LNCAP (cell line): ENCODE measurements around the gene ARHGEF39.

Experiments used
- TF ChIP-seq, protein P1 (sequence below): fragments of 450-650 bp; IDR thresholded peaks from 2 replicates; pipeline ENCODE4 v1.5.1; 2017; ENCODE audit warnings: mild to moderate bottlenecking

The ARHGEF39 gene

DNA sequence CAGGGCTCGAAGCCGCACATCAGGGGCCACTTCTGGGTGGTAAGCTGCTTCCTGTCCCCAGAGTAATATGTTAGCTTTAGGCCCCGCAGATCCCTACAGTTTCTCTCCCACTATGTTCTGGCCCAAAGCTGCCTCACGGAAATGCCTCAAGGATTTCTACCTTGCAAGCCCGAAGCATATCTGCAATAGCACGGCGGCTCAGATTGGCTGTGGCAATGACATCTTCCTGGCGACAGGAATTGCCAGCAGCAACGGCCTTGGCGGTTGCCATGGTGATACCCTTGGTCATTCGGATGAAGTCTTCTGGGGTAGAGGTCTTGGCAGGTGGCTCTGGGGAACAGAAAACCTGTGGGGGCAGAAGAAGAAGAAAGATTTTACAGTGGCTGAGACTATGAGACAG, 35.0 kb upstream of the ARHGEF39 start:
- TF ChIP-seq, protein P1, sequence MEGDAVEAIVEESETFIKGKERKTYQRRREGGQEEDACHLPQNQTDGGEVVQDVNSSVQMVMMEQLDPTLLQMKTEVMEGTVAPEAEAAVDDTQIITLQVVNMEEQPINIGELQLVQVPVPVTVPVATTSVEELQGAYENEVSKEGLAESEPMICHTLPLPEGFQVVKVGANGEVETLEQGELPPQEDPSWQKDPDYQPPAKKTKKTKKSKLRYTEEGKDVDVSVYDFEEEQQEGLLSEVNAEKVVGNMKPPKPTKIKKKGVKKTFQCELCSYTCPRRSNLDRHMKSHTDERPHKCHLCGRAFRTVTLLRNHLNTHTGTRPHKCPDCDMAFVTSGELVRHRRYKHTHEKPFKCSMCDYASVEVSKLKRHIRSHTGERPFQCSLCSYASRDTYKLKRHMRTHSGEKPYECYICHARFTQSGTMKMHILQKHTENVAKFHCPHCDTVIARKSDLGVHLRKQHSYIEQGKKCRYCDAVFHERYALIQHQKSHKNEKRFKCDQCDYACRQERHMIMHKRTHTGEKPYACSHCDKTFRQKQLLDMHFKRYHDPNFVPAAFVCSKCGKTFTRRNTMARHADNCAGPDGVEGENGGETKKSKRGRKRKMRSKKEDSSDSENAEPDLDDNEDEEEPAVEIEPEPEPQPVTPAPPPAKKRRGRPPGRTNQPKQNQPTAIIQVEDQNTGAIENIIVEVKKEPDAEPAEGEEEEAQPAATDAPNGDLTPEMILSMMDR, result no peak

DNA sequence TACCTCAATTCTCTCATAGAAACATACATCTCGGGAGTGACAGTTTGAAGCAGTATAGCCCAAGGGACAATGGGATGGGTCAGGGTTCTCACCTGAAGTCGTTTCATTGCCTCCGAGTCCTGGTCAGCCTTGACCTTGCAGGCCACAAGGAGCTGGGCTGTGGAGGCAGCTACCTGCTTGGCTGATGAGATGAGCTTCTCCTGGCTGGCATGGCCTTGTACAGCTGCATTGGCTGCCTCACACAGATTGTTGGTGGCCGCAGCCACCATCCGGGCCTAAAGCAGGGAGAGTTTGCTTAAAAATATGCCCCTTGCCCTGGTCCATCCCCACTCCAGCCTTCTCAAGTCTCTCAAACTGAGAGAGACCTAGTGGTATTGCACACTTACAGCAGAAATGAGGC, 33.2 kb upstream of the ARHGEF39 start:
- TF ChIP-seq, protein P1, result no peak

DNA sequence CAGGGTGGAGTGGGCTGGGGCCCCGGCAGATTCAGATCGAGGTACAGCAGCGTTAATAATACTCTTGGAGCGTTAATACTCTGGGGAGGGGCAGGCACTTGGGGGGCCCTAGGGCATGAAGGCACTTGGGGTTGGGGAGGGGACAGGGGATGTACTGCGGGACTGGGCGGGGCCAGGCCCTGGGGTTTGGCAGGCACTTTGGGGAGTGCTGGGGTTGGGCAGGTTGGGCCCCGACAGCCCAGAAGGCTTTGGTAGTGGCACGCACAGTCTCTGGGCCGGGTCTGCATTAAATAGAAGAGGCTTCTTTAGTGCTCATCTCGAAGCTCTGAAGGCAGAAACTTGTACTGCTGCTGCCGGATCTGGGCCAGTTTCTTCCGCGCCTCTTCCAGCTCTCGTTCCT, 32.5 kb upstream of the ARHGEF39 start:
- TF ChIP-seq, protein P1, result no peak

DNA sequence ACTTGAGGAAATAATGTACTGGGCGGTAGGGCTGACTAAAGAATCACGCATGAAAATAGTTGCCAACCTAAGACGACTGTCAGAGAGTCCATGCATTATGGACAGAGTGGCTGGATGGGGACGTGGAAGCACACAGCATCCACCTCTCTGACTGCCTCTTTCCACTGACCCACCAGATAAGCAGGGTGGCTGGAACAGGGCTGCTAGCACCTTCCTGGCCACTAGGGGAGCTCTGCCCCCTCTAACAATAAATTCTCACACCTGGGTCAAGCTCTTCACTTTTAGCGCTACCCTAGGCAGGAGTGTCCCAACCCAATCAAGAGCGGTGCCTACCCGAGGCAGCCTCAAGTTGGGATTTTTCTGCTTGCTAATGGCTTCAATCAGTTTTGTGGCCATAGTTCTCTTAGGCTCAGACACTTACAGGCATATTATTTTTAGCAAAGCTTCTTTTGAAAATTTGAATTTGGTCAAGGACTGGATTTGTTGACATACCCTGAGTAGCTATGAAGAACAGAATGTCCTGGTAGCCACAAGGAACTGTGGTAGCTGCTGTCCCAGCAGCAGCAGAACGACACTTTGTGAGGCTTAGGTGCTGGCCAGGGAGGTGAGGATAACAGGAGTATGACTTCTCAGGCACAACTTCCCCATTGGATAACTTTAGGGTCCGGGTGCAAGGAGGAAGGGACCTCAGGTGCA, 31.7 kb upstream of the ARHGEF39 start:
- TF ChIP-seq, protein P1, result peak; percentile 95

DNA sequence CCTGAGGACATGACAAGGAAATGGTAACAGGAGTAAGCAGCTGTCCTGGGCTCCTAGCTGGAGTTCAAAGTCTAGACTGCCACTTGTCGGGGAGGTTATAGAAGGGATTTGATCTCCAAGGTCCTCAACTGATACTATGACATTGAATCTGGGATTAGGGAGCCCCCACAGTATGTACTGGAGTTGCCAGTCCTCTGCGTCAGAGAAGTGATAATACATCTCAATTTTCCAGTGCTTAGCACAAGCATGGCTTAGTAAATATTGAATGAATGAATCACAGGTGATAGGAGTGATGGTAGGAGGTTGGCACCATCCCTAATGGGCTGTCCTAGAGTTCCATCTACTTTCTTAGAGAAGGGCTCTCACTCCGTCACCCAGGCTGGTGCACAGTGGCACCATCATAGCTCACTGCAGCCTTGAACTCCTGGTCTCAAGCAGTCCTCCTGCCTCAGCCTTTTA, 31.0 kb upstream of the ARHGEF39 start:
- TF ChIP-seq, protein P1, result no peak

DNA sequence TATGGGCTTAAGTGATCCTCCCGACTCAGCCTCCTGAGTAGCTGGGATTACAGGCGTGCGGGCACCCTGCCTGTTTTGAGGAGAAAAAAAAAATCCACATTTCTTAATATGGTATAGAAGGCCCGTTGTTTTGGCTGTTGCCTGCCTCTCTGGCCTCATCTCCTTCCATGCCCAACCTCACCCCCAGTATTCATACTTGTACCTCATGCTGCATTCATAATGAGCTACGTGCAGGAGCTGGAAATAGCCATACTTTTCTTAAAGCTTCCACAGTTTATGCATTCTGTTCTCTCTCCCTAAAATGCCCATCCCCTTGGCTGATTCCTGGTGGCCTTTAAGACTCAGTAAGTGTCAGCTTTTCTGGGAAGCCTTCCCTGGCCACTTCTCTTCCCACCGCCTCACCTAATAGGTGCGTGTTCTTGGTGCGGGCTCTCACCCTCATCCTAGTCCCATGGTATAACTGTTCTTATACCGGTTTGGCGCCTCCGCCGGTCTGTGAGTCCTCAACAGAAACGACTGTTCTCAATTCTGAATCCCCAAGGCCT, 26.8 kb upstream of the ARHGEF39 start:
- TF ChIP-seq, protein P1, result no peak

DNA sequence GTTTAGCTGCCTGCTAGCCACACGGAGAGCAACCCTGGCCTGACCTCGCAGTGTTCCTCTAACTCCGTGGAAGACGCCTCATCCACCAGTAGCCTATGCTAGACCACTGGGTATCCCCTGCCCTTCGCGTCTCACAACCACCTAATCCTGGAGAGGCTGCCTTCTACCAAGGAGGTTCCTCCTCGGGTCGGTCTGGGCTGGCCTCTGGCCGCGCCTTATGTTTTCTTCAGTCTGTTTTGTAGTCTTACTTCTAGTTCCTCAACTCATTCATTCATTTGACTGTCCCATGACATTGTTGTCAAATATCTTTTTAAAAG, 26.3 kb upstream of the ARHGEF39 start:
- TF ChIP-seq, protein P1, result no peak
